ENCODE measurements around the gene EIF2S3B. TPM values are rescaled to one million over a fixed set of nuclear protein-coding genes. Genes with fewer than 3 reads are reported as not detected.

Gene EIF2S3B
- total RNA-seq, 1 experiment from 2014 or later = 0.55 TPM

DNA sequence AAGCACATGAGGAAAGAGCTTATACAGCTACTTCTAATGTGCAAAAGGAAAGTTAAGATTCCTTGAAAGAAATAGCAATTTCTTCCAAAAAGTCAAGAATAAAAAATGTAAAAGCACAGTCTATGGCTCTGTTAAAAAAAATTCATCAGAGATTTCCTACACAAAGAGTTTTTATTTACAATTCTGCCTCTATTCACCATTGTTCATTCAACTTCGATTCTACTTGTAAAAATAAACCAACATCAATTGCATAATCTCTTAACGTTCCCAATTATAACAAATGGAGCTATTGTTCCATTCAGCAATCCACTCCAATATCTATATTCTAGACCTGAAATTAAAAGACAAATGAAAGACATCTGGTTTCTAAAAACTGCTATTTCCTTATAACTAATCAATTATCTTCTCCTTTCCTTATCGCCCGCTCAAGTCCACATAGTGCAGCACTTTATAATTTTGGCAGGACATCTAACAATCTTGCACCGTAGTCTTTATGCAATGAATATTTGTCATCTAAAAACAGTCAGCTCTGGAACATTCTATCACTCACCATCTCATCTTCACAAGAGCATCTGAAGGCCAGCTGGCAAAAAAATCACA lies 6.2 kb downstream of the EIF2S3B start:
- Mint-ChIP-seq H3K4me3 (no peak overlapping the region), H3K9me3 (peaks cover 4% of the 10 kb centered on the region; the same call in 1 of the 2 replicates), H3K27me3 (ENCODE audit: low read depth) (no peaks in the 10 kb centered on the region), H3K27ac (no peak overlapping the region), H3K4me1 (no peaks in the 10 kb centered on the region), H3K36me3 (no peaks in the 10 kb centered on the region)
- ChIA-PET POLR2A (no interaction called here), CTCF (interaction anchor here (1.2 kb wide), 1 partner anchor 47 kb away, joined by 4 read pairs; no protein-coding TSS in a partner anchor)
- DNase-seq (ENCODE audit: low spot score) (no peak), ATAC-seq (no peak)
- TF ChIP-seq ESRRA (CRISPR knock-in tag; IDR thresholded peaks at IDR 0.05; ENCODE audit: borderline replicate concordance) (no peak), NR2C2 (CRISPR knock-in tag; IDR thresholded peaks at IDR 0.05) (no peak), ZBTB21 (CRISPR knock-in tag; IDR thresholded peaks at IDR 0.05; ENCODE audit: borderline replicate concordance) (no peak), RORB (CRISPR knock-in tag; IDR thresholded peaks at IDR 0.05) (no peak), FOXK1 (CRISPR knock-in tag; IDR thresholded peaks at IDR 0.05) (no peak), OVOL2 (CRISPR knock-in tag; IDR thresholded peaks at IDR 0.05; ENCODE audit: borderline replicate concordance) (no peak)
- TF ChIP-seq, protein P1, sequence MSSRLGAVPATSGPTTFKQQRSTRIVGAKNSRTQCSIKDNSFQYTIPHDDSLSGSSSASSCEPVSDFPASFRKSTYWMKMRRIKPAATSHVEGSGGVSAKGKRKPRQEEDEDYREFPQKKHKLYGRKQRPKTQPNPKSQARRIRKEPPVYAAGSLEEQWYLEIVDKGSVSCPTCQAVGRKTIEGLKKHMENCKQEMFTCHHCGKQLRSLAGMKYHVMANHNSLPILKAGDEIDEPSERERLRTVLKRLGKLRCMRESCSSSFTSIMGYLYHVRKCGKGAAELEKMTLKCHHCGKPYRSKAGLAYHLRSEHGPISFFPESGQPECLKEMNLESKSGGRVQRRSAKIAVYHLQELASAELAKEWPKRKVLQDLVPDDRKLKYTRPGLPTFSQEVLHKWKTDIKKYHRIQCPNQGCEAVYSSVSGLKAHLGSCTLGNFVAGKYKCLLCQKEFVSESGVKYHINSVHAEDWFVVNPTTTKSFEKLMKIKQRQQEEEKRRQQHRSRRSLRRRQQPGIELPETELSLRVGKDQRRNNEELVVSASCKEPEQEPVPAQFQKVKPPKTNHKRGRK (CRISPR knock-in tag; IDR thresholded peaks at IDR 0.05; ENCODE audit: borderline replicate concordance) = no peak
- TF ChIP-seq, protein P2, sequence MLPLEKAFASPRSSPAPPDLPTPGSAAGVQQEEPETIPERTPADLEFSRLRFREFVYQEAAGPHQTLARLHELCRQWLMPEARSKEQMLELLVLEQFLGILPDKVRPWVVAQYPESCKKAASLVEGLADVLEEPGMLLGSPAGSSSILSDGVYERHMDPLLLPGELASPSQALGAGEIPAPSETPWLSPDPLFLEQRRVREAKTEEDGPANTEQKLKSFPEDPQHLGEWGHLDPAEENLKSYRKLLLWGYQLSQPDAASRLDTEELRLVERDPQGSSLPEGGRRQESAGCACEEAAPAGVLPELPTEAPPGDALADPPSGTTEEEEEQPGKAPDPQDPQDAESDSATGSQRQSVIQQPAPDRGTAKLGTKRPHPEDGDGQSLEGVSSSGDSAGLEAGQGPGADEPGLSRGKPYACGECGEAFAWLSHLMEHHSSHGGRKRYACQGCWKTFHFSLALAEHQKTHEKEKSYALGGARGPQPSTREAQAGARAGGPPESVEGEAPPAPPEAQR (CRISPR knock-in tag; IDR thresholded peaks at IDR 0.05) = no peak
- TF ChIP-seq, protein P3, sequence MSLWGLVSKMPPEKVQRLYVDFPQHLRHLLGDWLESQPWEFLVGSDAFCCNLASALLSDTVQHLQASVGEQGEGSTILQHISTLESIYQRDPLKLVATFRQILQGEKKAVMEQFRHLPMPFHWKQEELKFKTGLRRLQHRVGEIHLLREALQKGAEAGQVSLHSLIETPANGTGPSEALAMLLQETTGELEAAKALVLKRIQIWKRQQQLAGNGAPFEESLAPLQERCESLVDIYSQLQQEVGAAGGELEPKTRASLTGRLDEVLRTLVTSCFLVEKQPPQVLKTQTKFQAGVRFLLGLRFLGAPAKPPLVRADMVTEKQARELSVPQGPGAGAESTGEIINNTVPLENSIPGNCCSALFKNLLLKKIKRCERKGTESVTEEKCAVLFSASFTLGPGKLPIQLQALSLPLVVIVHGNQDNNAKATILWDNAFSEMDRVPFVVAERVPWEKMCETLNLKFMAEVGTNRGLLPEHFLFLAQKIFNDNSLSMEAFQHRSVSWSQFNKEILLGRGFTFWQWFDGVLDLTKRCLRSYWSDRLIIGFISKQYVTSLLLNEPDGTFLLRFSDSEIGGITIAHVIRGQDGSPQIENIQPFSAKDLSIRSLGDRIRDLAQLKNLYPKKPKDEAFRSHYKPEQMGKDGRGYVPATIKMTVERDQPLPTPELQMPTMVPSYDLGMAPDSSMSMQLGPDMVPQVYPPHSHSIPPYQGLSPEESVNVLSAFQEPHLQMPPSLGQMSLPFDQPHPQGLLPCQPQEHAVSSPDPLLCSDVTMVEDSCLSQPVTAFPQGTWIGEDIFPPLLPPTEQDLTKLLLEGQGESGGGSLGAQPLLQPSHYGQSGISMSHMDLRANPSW (CRISPR knock-in tag; conservative IDR thresholded peaks at IDR 0.05; ENCODE audit: low read depth) = no peak
- TF ChIP-seq, protein P4, sequence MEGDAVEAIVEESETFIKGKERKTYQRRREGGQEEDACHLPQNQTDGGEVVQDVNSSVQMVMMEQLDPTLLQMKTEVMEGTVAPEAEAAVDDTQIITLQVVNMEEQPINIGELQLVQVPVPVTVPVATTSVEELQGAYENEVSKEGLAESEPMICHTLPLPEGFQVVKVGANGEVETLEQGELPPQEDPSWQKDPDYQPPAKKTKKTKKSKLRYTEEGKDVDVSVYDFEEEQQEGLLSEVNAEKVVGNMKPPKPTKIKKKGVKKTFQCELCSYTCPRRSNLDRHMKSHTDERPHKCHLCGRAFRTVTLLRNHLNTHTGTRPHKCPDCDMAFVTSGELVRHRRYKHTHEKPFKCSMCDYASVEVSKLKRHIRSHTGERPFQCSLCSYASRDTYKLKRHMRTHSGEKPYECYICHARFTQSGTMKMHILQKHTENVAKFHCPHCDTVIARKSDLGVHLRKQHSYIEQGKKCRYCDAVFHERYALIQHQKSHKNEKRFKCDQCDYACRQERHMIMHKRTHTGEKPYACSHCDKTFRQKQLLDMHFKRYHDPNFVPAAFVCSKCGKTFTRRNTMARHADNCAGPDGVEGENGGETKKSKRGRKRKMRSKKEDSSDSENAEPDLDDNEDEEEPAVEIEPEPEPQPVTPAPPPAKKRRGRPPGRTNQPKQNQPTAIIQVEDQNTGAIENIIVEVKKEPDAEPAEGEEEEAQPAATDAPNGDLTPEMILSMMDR (IDR thresholded peaks at IDR 0.05) = no peak

DNA sequence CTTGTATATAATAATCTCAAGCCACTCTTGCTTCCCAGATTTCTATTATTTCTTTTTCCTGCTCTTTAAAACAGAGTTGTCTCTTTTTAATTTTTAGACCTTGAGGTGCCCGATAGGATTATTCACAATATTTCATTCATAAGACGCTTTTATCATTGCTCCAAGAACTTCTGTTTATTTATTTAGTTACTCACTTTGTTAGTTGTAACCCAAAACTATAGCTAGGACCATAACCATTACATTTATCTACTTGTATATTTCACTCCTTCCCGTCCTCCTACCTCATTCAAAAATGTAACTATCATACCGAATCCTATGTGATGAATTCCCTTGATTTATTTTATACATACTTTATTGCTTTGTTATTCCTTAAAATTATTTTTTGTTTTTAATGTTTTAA lies 7.1 kb downstream of the EIF2S3B start:
- Mint-ChIP-seq H3K36me3 (no peaks in the 10 kb centered on the region), H3K4me3 (no peak overlapping the region), H3K27me3 (ENCODE audit: low read depth) (no peaks in the 10 kb centered on the region), H3K9me3 (peaks cover 4% of the 10 kb centered on the region; the same call in 1 of the 2 replicates), H3K27ac (no peak overlapping the region), H3K4me1 (no peaks in the 10 kb centered on the region)
- DNase-seq (ENCODE audit: low spot score) (no peak), ATAC-seq (no peak)
- ChIA-PET POLR2A (no interaction called here), CTCF (no interaction called here)
- TF ChIP-seq, protein P5, sequence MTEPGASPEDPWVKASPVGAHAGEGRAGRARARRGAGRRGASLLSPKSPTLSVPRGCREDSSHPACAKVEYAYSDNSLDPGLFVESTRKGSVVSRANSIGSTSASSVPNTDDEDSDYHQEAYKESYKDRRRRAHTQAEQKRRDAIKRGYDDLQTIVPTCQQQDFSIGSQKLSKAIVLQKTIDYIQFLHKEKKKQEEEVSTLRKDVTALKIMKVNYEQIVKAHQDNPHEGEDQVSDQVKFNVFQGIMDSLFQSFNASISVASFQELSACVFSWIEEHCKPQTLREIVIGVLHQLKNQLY (CRISPR knock-in tag; IDR thresholded peaks at IDR 0.05) = no peak
- no peak for TF ChIP-seq IRF2 (CRISPR knock-in tag; IDR thresholded peaks at IDR 0.05; ENCODE audit: borderline replicate concordance, low read depth)
- TF ChIP-seq, protein P6, sequence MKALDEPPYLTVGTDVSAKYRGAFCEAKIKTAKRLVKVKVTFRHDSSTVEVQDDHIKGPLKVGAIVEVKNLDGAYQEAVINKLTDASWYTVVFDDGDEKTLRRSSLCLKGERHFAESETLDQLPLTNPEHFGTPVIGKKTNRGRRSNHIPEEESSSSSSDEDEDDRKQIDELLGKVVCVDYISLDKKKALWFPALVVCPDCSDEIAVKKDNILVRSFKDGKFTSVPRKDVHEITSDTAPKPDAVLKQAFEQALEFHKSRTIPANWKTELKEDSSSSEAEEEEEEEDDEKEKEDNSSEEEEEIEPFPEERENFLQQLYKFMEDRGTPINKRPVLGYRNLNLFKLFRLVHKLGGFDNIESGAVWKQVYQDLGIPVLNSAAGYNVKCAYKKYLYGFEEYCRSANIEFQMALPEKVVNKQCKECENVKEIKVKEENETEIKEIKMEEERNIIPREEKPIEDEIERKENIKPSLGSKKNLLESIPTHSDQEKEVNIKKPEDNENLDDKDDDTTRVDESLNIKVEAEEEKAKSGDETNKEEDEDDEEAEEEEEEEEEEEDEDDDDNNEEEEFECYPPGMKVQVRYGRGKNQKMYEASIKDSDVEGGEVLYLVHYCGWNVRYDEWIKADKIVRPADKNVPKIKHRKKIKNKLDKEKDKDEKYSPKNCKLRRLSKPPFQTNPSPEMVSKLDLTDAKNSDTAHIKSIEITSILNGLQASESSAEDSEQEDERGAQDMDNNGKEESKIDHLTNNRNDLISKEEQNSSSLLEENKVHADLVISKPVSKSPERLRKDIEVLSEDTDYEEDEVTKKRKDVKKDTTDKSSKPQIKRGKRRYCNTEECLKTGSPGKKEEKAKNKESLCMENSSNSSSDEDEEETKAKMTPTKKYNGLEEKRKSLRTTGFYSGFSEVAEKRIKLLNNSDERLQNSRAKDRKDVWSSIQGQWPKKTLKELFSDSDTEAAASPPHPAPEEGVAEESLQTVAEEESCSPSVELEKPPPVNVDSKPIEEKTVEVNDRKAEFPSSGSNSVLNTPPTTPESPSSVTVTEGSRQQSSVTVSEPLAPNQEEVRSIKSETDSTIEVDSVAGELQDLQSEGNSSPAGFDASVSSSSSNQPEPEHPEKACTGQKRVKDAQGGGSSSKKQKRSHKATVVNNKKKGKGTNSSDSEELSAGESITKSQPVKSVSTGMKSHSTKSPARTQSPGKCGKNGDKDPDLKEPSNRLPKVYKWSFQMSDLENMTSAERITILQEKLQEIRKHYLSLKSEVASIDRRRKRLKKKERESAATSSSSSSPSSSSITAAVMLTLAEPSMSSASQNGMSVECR (CRISPR knock-in tag; IDR thresholded peaks at IDR 0.05; ENCODE audit: borderline replicate concordance) = no peak
- TF ChIP-seq, protein P7, sequence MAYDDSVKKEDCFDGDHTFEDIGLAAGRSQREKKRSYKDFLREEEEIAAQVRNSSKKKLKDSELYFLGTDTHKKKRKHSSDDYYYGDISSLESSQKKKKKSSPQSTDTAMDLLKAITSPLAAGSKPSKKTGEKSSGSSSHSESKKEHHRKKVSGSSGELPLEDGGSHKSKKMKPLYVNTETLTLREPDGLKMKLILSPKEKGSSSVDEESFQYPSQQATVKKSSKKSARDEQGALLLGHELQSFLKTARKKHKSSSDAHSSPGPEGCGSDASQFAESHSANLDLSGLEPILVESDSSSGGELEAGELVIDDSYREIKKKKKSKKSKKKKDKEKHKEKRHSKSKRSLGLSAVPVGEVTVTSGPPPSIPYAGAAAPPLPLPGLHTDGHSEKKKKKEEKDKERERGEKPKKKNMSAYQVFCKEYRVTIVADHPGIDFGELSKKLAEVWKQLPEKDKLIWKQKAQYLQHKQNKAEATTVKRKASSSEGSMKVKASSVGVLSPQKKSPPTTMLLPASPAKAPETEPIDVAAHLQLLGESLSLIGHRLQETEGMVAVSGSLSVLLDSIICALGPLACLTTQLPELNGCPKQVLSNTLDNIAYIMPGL (CRISPR knock-in tag; IDR thresholded peaks at IDR 0.05) = no peak
- TF ChIP-seq, protein P8, sequence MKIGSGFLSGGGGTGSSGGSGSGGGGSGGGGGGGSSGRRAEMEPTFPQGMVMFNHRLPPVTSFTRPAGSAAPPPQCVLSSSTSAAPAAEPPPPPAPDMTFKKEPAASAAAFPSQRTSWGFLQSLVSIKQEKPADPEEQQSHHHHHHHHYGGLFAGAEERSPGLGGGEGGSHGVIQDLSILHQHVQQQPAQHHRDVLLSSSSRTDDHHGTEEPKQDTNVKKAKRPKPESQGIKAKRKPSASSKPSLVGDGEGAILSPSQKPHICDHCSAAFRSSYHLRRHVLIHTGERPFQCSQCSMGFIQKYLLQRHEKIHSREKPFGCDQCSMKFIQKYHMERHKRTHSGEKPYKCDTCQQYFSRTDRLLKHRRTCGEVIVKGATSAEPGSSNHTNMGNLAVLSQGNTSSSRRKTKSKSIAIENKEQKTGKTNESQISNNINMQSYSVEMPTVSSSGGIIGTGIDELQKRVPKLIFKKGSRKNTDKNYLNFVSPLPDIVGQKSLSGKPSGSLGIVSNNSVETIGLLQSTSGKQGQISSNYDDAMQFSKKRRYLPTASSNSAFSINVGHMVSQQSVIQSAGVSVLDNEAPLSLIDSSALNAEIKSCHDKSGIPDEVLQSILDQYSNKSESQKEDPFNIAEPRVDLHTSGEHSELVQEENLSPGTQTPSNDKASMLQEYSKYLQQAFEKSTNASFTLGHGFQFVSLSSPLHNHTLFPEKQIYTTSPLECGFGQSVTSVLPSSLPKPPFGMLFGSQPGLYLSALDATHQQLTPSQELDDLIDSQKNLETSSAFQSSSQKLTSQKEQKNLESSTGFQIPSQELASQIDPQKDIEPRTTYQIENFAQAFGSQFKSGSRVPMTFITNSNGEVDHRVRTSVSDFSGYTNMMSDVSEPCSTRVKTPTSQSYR (CRISPR knock-in tag; IDR thresholded peaks at IDR 0.05) = no peak

All from WTC11 (cell line).